B cell (primary cell): ENCODE data around the gene MSMB.

ENCODE experiments used
- EZH2 ChIP-seq: IDR thresholded peaks from 2 replicates; pipeline ENCODE4 v1.6.1; 2012; ENCODE audit warnings: borderline replicate concordance, low read depth, mild to moderate bottlenecking, moderate library complexity, low read length; ENCODE audit not compliant: insufficient read depth, poor library complexity, severe bottlenecking
- TF ChIP-seq, protein P1 (sequence below): fragments of 200-600 bp; IDR thresholded peaks from one replicate; pipeline ENCODE4 v1.8.0; 2022; ENCODE audit warnings: antibody characterized with exemption, mild to moderate bottlenecking

DNA sequence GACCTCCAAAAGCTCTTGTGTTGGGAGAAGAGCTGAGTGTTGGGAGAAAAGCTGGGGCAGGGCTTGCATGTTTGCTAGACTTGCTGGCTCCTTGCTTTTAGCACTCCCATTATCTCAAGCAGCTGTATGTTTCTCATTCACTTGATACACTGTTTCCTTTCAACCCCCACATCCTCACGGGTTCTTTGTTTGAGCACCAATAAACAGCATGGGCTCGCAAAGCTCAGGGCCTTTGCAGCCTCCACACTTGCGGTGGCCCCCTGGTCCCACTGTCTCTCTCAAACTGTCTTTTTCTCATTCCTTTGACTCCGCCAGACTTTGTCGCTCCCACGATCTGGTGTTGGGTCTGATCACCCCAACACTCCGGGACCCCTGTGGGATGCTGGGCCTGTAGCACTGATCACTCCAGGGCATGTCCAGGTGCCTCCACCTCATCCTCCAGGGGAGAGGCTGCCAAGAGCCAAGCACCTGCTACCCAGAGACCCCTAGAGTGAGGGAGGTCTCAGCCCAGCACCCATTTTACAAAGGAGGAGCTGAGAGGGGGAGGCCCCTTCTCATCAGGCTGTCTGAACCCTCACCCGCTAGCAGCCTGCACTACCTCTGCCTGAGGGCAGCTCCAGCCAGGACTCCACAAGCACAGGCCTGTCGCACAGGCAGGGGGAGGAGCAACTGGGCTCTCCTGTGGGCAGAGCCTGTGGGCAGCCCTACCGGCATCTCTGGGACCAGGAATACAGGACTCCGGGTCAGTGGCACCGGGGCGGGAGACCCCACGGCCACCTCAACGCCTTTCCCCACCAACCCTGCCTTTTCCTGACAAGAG is 49.1 kb upstream of the MSMB start:
- TF ChIP-seq, protein P1, sequence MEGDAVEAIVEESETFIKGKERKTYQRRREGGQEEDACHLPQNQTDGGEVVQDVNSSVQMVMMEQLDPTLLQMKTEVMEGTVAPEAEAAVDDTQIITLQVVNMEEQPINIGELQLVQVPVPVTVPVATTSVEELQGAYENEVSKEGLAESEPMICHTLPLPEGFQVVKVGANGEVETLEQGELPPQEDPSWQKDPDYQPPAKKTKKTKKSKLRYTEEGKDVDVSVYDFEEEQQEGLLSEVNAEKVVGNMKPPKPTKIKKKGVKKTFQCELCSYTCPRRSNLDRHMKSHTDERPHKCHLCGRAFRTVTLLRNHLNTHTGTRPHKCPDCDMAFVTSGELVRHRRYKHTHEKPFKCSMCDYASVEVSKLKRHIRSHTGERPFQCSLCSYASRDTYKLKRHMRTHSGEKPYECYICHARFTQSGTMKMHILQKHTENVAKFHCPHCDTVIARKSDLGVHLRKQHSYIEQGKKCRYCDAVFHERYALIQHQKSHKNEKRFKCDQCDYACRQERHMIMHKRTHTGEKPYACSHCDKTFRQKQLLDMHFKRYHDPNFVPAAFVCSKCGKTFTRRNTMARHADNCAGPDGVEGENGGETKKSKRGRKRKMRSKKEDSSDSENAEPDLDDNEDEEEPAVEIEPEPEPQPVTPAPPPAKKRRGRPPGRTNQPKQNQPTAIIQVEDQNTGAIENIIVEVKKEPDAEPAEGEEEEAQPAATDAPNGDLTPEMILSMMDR: no peak
- no peak for TF ChIP-seq EZH2
